ENCODE measurements around the gene CIAPIN1. TPM values are rescaled to one million over a fixed set of nuclear protein-coding genes. Genes with fewer than 3 reads are reported as not detected.
A peak's percentile ranks its signal among the peaks of the same experiment; 100 is the strongest.

Gene CIAPIN1
- 65.5 and 74.2 TPM in 2 replicates for total RNA-seq
- polyA plus RNA-seq, result 139 and 156 TPM in 2 replicates

DNA sequence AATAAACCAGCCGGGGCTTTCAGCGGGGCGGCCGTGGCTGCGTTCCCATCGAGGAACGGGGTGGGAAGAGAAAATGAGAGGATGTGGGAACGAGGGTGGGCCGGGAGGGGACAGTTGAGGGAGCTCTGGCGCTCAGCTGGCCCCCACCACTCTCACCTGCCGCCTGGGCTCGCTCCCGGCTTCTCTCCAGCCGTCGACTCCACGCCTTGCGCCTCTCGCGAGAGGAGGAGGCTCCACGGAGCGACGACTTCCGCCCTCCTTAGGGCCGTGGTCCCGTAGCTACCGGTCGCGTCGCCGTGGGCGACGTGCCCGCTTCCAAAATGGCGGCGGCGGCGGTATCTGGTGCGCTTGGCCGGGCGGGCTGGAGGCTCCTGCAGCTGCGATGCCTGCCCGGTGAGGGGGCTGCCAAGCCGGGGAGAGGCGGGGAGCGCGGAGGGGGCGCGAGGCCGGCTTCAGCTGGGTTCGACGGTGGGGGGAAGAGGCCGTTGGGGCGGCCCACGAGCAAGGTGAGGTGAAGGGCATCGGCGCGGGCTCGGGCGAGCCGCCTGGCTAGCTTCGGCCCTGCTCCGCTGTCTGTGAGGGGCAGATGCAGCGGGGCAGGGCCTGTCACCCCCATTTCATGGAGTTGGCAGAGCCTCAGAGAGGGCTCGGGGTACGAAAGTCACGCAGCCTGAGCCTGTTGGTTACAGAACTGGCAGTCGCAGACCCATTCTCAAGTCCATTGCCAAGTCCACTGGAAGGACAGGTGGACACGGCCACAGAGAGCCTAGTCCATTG lies at the start of gene CIAPIN1, which contains the start of gene COQ9:
CIAPIN1 (minus strand) TSS at position 200 of the 777 bp plus-strand sequence. CDS start 6,457 bp downstream, outside the sequence.
COQ9 (plus strand) TSS at position 294 of the 777 bp plus-strand sequence; CDS start at position 321, 27 bp downstream.
- H3K27me3 ChIP-seq, result no peaks in the 10 kb centered on the region
- no peaks in the 10 kb centered on the region for H3K9me3 ChIP-seq (ENCODE audit: low read depth)
- DNase-seq (ENCODE audit: low read depth in 1 of 2, low spot score in 1 of 2), result peak; percentile 94 to 96
- peak within 1 kb of the TSS; percentile 83 for H3K4me3 ChIP-seq
- H3K36me3 ChIP-seq, result peaks cover 20% of the 10 kb centered on the region
- H3K4me1 ChIP-seq (ENCODE audit: low read depth), result peaks cover 19% of the 10 kb centered on the region
- peak within 1 kb of the TSS; percentile 81 for H3K27ac ChIP-seq
- TF ChIP-seq, protein P1, sequence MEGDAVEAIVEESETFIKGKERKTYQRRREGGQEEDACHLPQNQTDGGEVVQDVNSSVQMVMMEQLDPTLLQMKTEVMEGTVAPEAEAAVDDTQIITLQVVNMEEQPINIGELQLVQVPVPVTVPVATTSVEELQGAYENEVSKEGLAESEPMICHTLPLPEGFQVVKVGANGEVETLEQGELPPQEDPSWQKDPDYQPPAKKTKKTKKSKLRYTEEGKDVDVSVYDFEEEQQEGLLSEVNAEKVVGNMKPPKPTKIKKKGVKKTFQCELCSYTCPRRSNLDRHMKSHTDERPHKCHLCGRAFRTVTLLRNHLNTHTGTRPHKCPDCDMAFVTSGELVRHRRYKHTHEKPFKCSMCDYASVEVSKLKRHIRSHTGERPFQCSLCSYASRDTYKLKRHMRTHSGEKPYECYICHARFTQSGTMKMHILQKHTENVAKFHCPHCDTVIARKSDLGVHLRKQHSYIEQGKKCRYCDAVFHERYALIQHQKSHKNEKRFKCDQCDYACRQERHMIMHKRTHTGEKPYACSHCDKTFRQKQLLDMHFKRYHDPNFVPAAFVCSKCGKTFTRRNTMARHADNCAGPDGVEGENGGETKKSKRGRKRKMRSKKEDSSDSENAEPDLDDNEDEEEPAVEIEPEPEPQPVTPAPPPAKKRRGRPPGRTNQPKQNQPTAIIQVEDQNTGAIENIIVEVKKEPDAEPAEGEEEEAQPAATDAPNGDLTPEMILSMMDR (IDR thresholded peaks at IDR 0.05; ENCODE audit: low read depth, low read length), result no peak

DNA sequence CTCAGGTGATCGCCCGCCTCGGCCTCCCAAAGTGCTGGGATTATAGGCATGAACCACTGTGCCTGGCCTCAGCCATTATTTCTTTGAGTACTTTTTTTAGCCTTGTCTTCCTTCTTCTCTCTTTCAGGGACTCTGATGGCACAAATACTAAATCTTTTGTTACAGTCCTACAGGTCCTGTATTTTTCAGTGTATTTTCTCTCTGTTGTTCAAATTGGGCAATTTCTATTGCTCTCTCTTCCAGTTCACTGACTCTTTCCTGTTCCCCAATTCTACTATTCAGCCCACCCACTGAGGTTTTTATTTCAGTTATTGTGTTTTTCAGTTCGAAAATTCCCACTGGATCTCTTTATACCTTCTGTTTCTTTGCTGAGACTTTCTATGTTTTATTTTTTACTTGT lies 46.6 kb upstream of the CIAPIN1 start:
- Histone ChIP-seq H3K4me1 (ENCODE audit: low read depth) (peaks cover 12% of the 10 kb centered on the region), H3K4me3 (no peak overlapping the region), H3K27ac (no peak overlapping the region), H3K36me3 (no peaks in the 10 kb centered on the region), H3K27me3 (no peaks in the 10 kb centered on the region), H3K9me3 (ENCODE audit: low read depth) (no peaks in the 10 kb centered on the region)
- no peak for DNase-seq (ENCODE audit: low read depth in 1 of 2, low spot score in 1 of 2)
- TF ChIP-seq, protein P1 (IDR thresholded peaks at IDR 0.05; ENCODE audit: low read depth, low read length), result no peak

DNA sequence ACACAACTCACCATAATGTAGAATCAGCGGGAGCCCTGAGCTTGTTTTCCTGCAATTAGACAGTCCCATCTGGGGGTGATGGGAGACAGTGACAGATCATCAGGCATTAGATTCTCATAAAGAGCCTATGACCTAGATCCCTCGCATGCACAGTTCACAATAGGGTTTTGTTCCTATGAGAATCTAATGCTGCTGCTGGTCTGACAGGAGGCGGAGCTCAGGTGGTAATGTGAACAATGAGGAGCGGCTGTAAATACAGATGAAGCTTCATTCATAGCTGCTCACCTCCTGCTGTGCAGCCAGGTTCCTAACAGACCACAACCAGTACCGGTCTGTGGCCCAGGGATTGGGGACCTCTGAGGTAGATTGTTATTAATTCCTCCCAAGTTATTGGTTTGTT lies 42.0 kb upstream of the CIAPIN1 start:
- no peak for DNase-seq (ENCODE audit: low read depth in 1 of 2, low spot score in 1 of 2)
- TF ChIP-seq, protein P1 (IDR thresholded peaks at IDR 0.05; ENCODE audit: low read depth, low read length), result no peak
- Histone ChIP-seq H3K9me3 (ENCODE audit: low read depth) (no peaks in the 10 kb centered on the region), H3K27ac (no peak overlapping the region), H3K4me3 (no peak overlapping the region), H3K4me1 (ENCODE audit: low read depth) (peaks cover 23% of the 10 kb centered on the region), H3K27me3 (no peaks in the 10 kb centered on the region), H3K36me3 (no peaks in the 10 kb centered on the region)

DNA sequence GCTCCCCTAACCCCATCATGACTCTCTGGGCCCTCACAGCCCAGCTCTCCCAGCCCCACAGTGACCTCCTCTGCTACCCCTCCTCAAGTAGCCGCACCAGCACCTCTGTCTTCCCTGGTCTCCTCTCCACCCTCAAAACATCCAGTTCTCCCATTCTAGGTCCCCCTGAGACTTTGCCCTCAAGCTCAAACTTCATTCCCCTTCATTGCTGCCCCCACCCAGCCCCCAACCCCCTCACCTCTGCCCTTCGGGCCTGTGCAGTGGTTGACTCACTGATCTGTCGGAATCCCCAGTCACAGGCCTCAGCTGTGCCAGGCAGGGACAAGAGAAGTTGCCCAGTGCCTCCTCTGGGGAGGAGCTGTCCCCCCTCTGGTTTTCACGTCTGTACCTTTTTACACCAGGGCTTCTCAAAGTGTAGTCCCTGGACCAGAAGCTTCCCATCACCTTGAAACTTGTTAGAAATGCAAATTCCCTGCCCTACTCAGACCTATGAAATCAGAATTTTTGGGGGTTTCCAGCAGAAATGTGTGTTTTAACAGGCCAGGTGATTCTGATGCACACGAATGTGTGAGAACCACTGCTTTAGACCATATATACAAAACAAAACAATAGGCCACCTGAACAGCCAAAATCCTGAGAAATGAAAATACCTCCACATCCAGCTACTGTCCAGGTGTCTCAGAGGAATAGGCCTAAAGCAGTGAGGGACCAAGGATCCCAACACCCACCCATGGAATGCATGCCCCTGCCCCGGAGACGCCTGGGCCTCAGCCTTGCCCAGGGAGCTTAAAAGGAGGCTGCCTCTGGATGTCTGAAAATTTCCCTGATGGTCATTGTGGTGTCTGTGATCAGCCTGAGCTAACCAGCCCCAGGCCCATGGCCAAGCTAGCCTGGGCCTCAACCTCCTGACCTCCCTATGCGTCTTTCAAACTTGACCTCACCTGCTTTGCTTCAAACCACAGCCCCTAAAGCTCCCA lies 40.0 kb upstream of the CIAPIN1 start:
- DNase-seq (ENCODE audit: low read depth in 1 of 2, low spot score in 1 of 2), result no peak
- H3K36me3 ChIP-seq, result peaks cover 3% of the 10 kb centered on the region
- TF ChIP-seq, protein P1 (IDR thresholded peaks at IDR 0.05; ENCODE audit: low read depth, low read length), result no peak

More for the DNA sequence above, 40.0 kb upstream of the CIAPIN1 start:
- Histone ChIP-seq H3K9me3 (ENCODE audit: low read depth) (no peaks in the 10 kb centered on the region), H3K4me3 (peak overlapping the region; percentile 100), H3K27ac (peak overlapping the region; percentile 77), H3K4me1 (ENCODE audit: low read depth) (peaks cover 24% of the 10 kb centered on the region), H3K27me3 (no peaks in the 10 kb centered on the region)
